ENCODE results near the gene DENND1A.

DENND1A gene

DNA sequence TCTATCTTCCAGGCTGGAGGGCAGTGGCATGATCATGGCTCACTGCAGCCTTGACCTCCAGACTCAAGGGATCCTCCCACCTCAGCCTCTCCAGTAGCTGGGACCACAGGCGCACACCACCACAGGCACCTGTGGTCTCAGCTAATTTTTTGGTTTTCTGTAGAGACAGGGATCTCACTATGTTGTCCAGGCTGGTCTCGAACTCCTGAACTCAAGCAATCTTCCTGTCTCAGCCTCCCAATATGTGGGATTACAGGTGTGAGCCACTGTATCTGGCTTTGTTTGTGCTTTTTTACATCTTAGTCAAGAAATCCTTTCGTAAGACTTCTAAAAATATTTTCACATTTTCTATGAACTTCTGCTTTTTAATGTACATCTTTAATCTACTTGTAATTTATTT lies 116.9 kb downstream of the DENND1A start:
- Histone ChIP-seq H3K36me3 (ENCODE audit: insufficient read depth, low read length) (no peaks in the 10 kb centered on the region), H4K20me1 (ENCODE audit: insufficient read depth, low read length, poor library complexity, severe bottlenecking) (no peaks in the 10 kb centered on the region), H2AFZ (ENCODE audit: low read length) (no peak overlapping the region), H3K27me3 (ENCODE audit: insufficient read depth, low read length, poor library complexity, severe bottlenecking) (no peaks in the 10 kb centered on the region), H3K4me3 (ENCODE audit: low read length, poor library complexity, severe bottlenecking) (no peak overlapping the region), H3K79me2 (ENCODE audit: insufficient read depth, low read length) (no peaks in the 10 kb centered on the region), H3K4me2 (ENCODE audit: low read depth, low read length, poor library complexity, severe bottlenecking) (no peak overlapping the region), H3F3A (ENCODE audit: low read depth) (no peaks in the 10 kb centered on the region), H3K9ac (ENCODE audit: low read depth, low read length, poor library complexity, severe bottlenecking) (no peak overlapping the region), H3K9me2 (replicated peaks; ENCODE audit: low read depth, low read length) (no peaks in the 10 kb centered on the region), H3K4me1 (ENCODE audit: insufficient read depth, low read length, poor library complexity, severe bottlenecking) (peaks cover 6% of the 10 kb centered on the region), H3K9me3 (ENCODE audit: insufficient read depth, low read depth, low read length) (no peaks in the 10 kb centered on the region)
- no peak for TF ChIP-seq EZH2phosphoT487 (IDR thresholded peaks at IDR 0.05; ENCODE audit: borderline replicate concordance)
- TF ChIP-seq CTCF (conservative IDR thresholded peaks at IDR 0.05; ENCODE audit: low read length), result no peak

- Histone ChIP-seq H3K79me2 (ENCODE audit: insufficient read depth, low read length) (no peaks in the 10 kb centered on the region), H3K27me3 (ENCODE audit: insufficient read depth, low read length, poor library complexity, severe bottlenecking) (no peaks in the 10 kb centered on the region), H3K9ac (ENCODE audit: low read depth, low read length, poor library complexity, severe bottlenecking) (no peak overlapping the region), H3K4me2 (ENCODE audit: low read depth, low read length, poor library complexity, severe bottlenecking) (no peak overlapping the region), H2AFZ (ENCODE audit: low read length) (no peak overlapping the region), H3F3A (ENCODE audit: low read depth) (no peaks in the 10 kb centered on the region), H3K4me3 (ENCODE audit: low read length, poor library complexity, severe bottlenecking) (no peak overlapping the region), H3K4me1 (ENCODE audit: insufficient read depth, low read length, poor library complexity, severe bottlenecking) (peaks cover 9% of the 10 kb centered on the region), H3K36me3 (ENCODE audit: insufficient read depth, low read length) (no peaks in the 10 kb centered on the region), H3K9me2 (replicated peaks; ENCODE audit: low read depth, low read length) (no peaks in the 10 kb centered on the region), H3K9me3 (ENCODE audit: insufficient read depth, low read depth, low read length) (no peaks in the 10 kb centered on the region), H4K20me1 (ENCODE audit: insufficient read depth, low read length, poor library complexity, severe bottlenecking) (no peaks in the 10 kb centered on the region)
- TF ChIP-seq CTCF (conservative IDR thresholded peaks at IDR 0.05; ENCODE audit: low read length) (no peak), EZH2phosphoT487 (IDR thresholded peaks at IDR 0.05; ENCODE audit: borderline replicate concordance) (no peak)
Measured at GRCh38 chr9:123807251-123807650, 122.7 kb downstream of the DENND1A start.

DNA sequence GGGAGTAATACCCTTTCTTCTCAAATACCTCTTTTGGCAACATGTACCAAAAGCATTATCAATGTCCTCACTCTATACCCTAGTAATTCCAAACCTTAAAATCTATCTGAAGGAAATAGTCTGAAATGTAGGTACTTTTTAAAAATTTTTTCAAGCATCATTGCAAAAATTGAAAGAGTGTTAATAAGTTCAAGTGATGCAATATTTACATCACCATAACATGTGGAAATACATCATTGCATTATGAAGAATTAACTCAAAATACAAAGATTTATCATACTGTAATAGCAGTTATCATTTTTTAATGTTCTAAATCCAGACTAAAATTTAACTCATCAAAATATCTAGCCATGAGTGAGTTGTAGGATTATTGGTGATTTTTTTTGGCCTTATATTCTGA lies 123.1 kb downstream of the DENND1A start:
- Histone ChIP-seq H3K9ac (ENCODE audit: low read depth, low read length, poor library complexity, severe bottlenecking) (no peak overlapping the region), H3K9me2 (replicated peaks; ENCODE audit: low read depth, low read length) (no peaks in the 10 kb centered on the region), H3K36me3 (ENCODE audit: insufficient read depth, low read length) (no peaks in the 10 kb centered on the region), H3K4me3 (ENCODE audit: low read length, poor library complexity, severe bottlenecking) (no peak overlapping the region), H3K9me3 (ENCODE audit: insufficient read depth, low read depth, low read length) (no peaks in the 10 kb centered on the region), H3K4me2 (ENCODE audit: low read depth, low read length, poor library complexity, severe bottlenecking) (no peak overlapping the region), H4K20me1 (ENCODE audit: insufficient read depth, low read length, poor library complexity, severe bottlenecking) (no peaks in the 10 kb centered on the region), H3K27me3 (ENCODE audit: insufficient read depth, low read length, poor library complexity, severe bottlenecking) (no peaks in the 10 kb centered on the region), H3K4me1 (ENCODE audit: insufficient read depth, low read length, poor library complexity, severe bottlenecking) (peaks cover 9% of the 10 kb centered on the region), H3F3A (ENCODE audit: low read depth) (no peaks in the 10 kb centered on the region), H2AFZ (ENCODE audit: low read length) (no peak overlapping the region), H3K79me2 (ENCODE audit: insufficient read depth, low read length) (no peaks in the 10 kb centered on the region)
- TF ChIP-seq CTCF (conservative IDR thresholded peaks at IDR 0.05; ENCODE audit: low read length) (no peak), EZH2phosphoT487 (IDR thresholded peaks at IDR 0.05; ENCODE audit: borderline replicate concordance) (no peak)
